ENCODE measurements around the gene PFN1.

Gene PFN1

DNA sequence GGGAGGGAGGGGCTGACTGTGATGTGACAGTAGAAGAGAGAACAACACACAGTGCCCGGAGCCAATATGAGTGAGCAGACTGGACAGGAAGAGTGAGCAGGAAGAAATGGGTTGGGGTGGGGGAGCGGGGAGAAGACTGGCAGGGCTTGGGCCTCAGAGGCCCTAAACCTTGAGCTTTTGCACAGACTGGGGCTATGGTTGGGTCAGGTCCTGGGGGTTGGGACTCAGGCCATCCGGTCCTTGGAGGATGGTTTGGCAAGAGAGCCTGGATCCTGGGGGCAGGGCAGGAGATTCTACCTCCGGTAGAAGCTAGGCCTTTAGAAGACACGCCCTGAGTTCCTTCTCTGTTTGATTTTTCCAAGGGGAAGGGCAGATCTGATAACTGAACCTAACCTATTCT is 38.1 kb upstream of the PFN1 start:
- Histone ChIP-seq H3K36me3 (peaks cover 12% of the 10 kb centered on the region), H3K27ac (peak overlapping the region; percentile 74), H3K9me3 (ENCODE audit: severe bottlenecking) (no peaks in the 10 kb centered on the region), H3K27me3 (ENCODE audit: insufficient read depth, low read depth, severe bottlenecking) (no peaks in the 10 kb centered on the region), H3K4me3 (ENCODE audit: low read depth, low read length) (peak overlapping the region; percentile 73)
- DNase-seq, result no peak
- TF ChIP-seq, protein P1, sequence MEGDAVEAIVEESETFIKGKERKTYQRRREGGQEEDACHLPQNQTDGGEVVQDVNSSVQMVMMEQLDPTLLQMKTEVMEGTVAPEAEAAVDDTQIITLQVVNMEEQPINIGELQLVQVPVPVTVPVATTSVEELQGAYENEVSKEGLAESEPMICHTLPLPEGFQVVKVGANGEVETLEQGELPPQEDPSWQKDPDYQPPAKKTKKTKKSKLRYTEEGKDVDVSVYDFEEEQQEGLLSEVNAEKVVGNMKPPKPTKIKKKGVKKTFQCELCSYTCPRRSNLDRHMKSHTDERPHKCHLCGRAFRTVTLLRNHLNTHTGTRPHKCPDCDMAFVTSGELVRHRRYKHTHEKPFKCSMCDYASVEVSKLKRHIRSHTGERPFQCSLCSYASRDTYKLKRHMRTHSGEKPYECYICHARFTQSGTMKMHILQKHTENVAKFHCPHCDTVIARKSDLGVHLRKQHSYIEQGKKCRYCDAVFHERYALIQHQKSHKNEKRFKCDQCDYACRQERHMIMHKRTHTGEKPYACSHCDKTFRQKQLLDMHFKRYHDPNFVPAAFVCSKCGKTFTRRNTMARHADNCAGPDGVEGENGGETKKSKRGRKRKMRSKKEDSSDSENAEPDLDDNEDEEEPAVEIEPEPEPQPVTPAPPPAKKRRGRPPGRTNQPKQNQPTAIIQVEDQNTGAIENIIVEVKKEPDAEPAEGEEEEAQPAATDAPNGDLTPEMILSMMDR (IDR thresholded peaks at IDR 0.05; ENCODE audit: low read depth, low read length), result no peak

GRCh38 chr17:4982305-4982704 is 34.0 kb upstream of the PFN1 start:
- peaks cover 39% of the 10 kb centered on the region for H3K36me3 ChIP-seq

GRCh38 chr17:4980644-4981216 is 32.4 kb upstream of the PFN1 start:
- Histone ChIP-seq H3K4me3 (ENCODE audit: low read depth, low read length) (no peak overlapping the region), H3K27me3 (ENCODE audit: insufficient read depth, low read depth, severe bottlenecking) (no peaks in the 10 kb centered on the region), H3K27ac (peak overlapping the region; percentile 37), H3K36me3 (peaks cover 54% of the 10 kb centered on the region), H3K9me3 (ENCODE audit: severe bottlenecking) (no peaks in the 10 kb centered on the region)
- peak; percentile 58 for DNase-seq
- TF ChIP-seq, protein P1 (IDR thresholded peaks at IDR 0.05; ENCODE audit: low read depth, low read length), result peak; percentile 72

More at GRCh38 chr17:4982305-4982704, 34.0 kb upstream of the PFN1 start:
- DNase-seq, result no peak
- Histone ChIP-seq H3K27ac (no peak overlapping the region), H3K9me3 (ENCODE audit: severe bottlenecking) (no peaks in the 10 kb centered on the region), H3K27me3 (ENCODE audit: insufficient read depth, low read depth, severe bottlenecking) (no peaks in the 10 kb centered on the region), H3K4me3 (ENCODE audit: low read depth, low read length) (no peak overlapping the region)
- TF ChIP-seq, protein P1 (IDR thresholded peaks at IDR 0.05; ENCODE audit: low read depth, low read length), result no peak

DNA sequence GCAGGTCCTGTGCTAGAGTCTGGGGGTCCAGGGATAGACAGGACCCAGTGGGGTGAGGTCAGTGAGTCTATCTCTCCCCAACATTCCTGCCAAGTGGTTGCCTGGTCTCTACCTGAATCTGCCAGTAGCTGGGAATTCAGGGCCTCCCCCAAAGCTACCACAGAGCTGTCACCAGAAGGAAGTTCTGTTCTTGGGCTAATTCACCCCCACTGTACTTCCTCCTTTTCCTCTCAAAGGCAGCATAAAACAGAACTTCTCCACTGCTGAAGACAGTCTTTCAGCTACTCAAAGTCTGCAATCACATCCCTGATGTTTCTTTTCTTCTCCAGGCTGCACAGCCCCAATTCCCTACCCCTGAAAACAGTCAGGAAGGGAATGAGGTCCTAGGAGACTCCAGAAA is 30.4 kb upstream of the PFN1 start:
- Histone ChIP-seq H3K27me3 (ENCODE audit: insufficient read depth, low read depth, severe bottlenecking) (no peaks in the 10 kb centered on the region), H3K36me3 (peaks cover 54% of the 10 kb centered on the region), H3K27ac (no peak overlapping the region), H3K9me3 (ENCODE audit: severe bottlenecking) (no peaks in the 10 kb centered on the region), H3K4me3 (ENCODE audit: low read depth, low read length) (no peak overlapping the region)
- no peak for DNase-seq
- TF ChIP-seq, protein P1 (IDR thresholded peaks at IDR 0.05; ENCODE audit: low read depth, low read length), result no peak

DNA sequence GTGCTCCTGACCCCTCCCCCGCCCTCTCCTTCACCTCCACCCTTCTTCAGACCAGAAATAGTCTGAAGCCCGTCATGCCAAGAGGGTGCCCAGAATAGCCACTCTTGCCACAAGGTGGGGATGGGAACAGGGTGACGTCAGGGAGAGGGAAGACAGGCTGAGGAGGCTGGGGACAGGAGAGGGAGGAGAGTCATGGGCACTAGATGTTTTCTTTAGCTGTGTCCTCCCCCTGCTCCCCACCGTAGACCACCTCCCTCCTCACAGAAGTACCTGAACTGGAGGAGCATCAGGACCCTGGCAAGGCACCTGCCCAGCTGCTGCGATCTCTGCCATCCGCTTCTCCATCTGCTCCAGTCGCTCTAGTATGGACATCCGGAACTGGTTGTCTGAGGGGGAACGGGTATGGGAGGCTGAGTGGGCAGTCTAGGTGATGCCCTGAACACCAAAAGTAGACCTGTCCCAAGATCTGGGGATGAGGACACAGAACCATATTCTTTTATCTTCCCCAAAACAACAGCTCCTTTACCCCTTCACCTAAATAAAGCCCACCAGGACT is 25.9 kb upstream of the PFN1 start:
- TF ChIP-seq, protein P1 (IDR thresholded peaks at IDR 0.05; ENCODE audit: low read depth, low read length), result no peak
- no peak for DNase-seq
- H3K27ac ChIP-seq, result no peak overlapping the region
- H3K4me3 ChIP-seq (ENCODE audit: low read depth, low read length), result no peak overlapping the region
- no peaks in the 10 kb centered on the region for H3K27me3 ChIP-seq (ENCODE audit: insufficient read depth, low read depth, severe bottlenecking)
- peaks cover 69% of the 10 kb centered on the region for H3K36me3 ChIP-seq
- H3K9me3 ChIP-seq (ENCODE audit: severe bottlenecking), result no peaks in the 10 kb centered on the region
